HL-60 (cell line): ENCODE measurements around the gene PRM1.

ENCODE experiments used
- GABPA ChIP-seq: IDR thresholded peaks from 2 replicates; pipeline ENCODE4 v1.6.1; 2012; ENCODE audit warnings: low read depth
- POLR2AphosphoS5 ChIP-seq: IDR thresholded peaks from 2 replicates; pipeline ENCODE4 v1.6.1; 2012; ENCODE audit warnings: low read depth
- TF ChIP-seq, protein P1 (sequence below): IDR thresholded peaks from one replicate; pipeline ENCODE4 v1.5.1; 2011; ENCODE audit warnings: low read length, control low read depth, inconsistent platforms; ENCODE audit not compliant: insufficient read depth

- TF ChIP-seq POLR2AphosphoS5, result no peak
- TF ChIP-seq, protein P1, sequence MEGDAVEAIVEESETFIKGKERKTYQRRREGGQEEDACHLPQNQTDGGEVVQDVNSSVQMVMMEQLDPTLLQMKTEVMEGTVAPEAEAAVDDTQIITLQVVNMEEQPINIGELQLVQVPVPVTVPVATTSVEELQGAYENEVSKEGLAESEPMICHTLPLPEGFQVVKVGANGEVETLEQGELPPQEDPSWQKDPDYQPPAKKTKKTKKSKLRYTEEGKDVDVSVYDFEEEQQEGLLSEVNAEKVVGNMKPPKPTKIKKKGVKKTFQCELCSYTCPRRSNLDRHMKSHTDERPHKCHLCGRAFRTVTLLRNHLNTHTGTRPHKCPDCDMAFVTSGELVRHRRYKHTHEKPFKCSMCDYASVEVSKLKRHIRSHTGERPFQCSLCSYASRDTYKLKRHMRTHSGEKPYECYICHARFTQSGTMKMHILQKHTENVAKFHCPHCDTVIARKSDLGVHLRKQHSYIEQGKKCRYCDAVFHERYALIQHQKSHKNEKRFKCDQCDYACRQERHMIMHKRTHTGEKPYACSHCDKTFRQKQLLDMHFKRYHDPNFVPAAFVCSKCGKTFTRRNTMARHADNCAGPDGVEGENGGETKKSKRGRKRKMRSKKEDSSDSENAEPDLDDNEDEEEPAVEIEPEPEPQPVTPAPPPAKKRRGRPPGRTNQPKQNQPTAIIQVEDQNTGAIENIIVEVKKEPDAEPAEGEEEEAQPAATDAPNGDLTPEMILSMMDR, result no peak
- TF ChIP-seq GABPA, result no peak
These were observed 22.4 kb upstream of the PRM1 start for GRCh38 chr16:11303405-11304138.
